Ovary (tissue), 3 donors: Measurements from ENCODE around the gene VEGFB.

Source experiments
- EP300 ChIP-seq: sonication (generic); formaldehyde crosslinking; IDR thresholded peaks from one replicate; pipeline ENCODE4 v1.6.1; 2017; ENCODE audit warnings: antibody characterized with exemption
- POLR2A ChIP-seq: fragments of 450-650 bp; IDR thresholded peaks from one replicate; pipeline ENCODE4 v1.6.1; 2017; ENCODE audit warnings: antibody characterized with exemption, mild to moderate bottlenecking, moderate library complexity
- TF ChIP-seq, protein P1 (sequence below), 3 donors: fragments of 450-650 bp in 2 of 3; fragments of 200-600 bp in 1 of 3; IDR thresholded peaks; one replicate each; pipeline versions ENCODE4 v1.5.1 to v1.8.0; 2016 to 2022; ENCODE audit warnings: antibody characterized with exemption in 3 of 3, mild to moderate bottlenecking in 1 of 3
- donor health status: DM: no; HTN: no; CAD: no.

DNA sequence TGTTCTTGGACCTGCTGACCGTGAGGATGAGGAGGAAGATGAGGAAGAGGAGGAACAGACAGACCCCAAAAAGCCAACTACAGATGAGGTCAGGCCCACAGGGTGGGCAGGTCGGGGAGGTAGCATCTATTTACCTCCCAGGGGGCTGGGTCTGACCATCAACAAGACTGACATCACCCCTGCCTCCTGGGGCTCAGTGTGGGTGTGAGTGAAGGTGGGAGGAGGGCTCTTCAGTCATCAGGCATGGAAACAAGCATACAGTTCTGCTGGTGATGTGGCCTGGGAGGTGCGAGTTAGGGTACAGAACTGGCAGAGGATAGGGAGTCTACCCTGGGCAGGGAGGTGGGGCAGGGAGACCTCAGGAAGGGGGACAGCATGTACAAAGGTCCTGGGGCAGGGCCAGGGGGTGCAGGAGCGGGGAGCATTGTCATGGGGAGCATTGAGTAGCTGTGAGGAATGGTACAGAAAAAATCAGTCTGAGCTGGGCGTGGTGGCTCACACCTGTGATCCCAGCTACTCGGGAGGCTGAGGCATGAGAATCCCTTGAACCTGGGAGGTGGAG is 25.8 kb downstream of the VEGFB start:
- TF ChIP-seq, protein P1, sequence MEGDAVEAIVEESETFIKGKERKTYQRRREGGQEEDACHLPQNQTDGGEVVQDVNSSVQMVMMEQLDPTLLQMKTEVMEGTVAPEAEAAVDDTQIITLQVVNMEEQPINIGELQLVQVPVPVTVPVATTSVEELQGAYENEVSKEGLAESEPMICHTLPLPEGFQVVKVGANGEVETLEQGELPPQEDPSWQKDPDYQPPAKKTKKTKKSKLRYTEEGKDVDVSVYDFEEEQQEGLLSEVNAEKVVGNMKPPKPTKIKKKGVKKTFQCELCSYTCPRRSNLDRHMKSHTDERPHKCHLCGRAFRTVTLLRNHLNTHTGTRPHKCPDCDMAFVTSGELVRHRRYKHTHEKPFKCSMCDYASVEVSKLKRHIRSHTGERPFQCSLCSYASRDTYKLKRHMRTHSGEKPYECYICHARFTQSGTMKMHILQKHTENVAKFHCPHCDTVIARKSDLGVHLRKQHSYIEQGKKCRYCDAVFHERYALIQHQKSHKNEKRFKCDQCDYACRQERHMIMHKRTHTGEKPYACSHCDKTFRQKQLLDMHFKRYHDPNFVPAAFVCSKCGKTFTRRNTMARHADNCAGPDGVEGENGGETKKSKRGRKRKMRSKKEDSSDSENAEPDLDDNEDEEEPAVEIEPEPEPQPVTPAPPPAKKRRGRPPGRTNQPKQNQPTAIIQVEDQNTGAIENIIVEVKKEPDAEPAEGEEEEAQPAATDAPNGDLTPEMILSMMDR (IDR thresholded peaks at IDR 0.05), result no peak
- TF ChIP-seq POLR2A, result no peak
- TF ChIP-seq EP300, result no peak
